GM19035 (cell line): Measurements from ENCODE around the gene RNF19B.
"Not testable (repeated sequence)": the region's sequence is repeated elsewhere in the genome, so short reads cannot be mapped to it uniquely, and the experiment has no call there.

Source experiments
- ATAC-seq: cut with Tn5 transposase; IDR thresholded peaks from one replicate; pipeline ENCODE4 v1.9.1; 2021; ENCODE audit not compliant: unreplicated experiment

RNF19B gene

GRCh38 chr1:32964461-32965250, at the start of gene RNF19B:
Gene RNF19B (minus strand): TSS chr1:32964809. CDS start chr1:32964685, 124 bp downstream.
- ATAC-seq = peak; percentile 78

- no peak for ATAC-seq
Observed at GRCh38 chr1:33013791-33014190, 49.2 kb upstream of the RNF19B start.

GRCh38 chr1:33012165-33012564, 47.6 kb upstream of the RNF19B start:
- no peak for ATAC-seq

- no peak for ATAC-seq
Observed at GRCh38 chr1:33010932-33011731, 46.5 kb upstream of the RNF19B start.

GRCh38 chr1:33009561-33009960, 45.0 kb upstream of the RNF19B start:
- ATAC-seq = no peak

GRCh38 chr1:33008051-33008914, 43.7 kb upstream of the RNF19B start:
- ATAC-seq = no peak

GRCh38 chr1:33007190-33008050, 42.8 kb upstream of the RNF19B start:
- no peak for ATAC-seq

- no peak for ATAC-seq
Observed at GRCh38 chr1:33005838-33006421, 41.3 kb upstream of the RNF19B start.

GRCh38 chr1:33005117-33005837, 40.7 kb upstream of the RNF19B start:
- no peak for ATAC-seq

- ATAC-seq = no peak
Observed at GRCh38 chr1:33004613-33005012, 40.0 kb upstream of the RNF19B start.

- ATAC-seq = no peak
Observed at GRCh38 chr1:33003657-33004056, 39.0 kb upstream of the RNF19B start.

GRCh38 chr1:33002006-33002405, 37.4 kb upstream of the RNF19B start:
- no peak for ATAC-seq

GRCh38 chr1:33001282-33001681, 36.7 kb upstream of the RNF19B start:
- ATAC-seq = no peak

- ATAC-seq = no peak
Observed at GRCh38 chr1:33000427-33001026, 35.9 kb upstream of the RNF19B start.

- no peak for ATAC-seq
Observed at GRCh38 chr1:32998997-32999396, 34.4 kb upstream of the RNF19B start.

- ATAC-seq = no peak
Observed at GRCh38 chr1:32998064-32998463, 33.5 kb upstream of the RNF19B start.

- ATAC-seq = no peak
Observed at GRCh38 chr1:32997381-32997891, 32.8 kb upstream of the RNF19B start.

GRCh38 chr1:32993324-32993636, 28.7 kb upstream of the RNF19B start:
- ATAC-seq = not testable (repeated sequence)
